GM12878 (cell line): ENCODE results near the gene ATP8A1. TPM values are rescaled to one million over a fixed set of nuclear protein-coding genes. Genes with fewer than 3 reads are reported as not detected.

Experiments
- ATAC-seq: fragments of 200-7000 bp; cut with Tn5 transposase; 3 replicates; pipeline ENCODE4 v1.9.1; 2020; ENCODE audit warnings: mild to moderate bottlenecking, moderate library complexity
- BruUV-seq: library from RNA; stranded (reverse); fragments of 400-500 nt; replicated peaks from 2 replicates; lab custom pipeline; 2021; lab: Mats Ljungman, UMichigan
- CTCF ChIA-PET: fragments of 300-600 bp; sonication (Branson Sonifier 250); formaldehyde crosslinking; extraction: SDS; loops from one replicate; lab custom pipeline; 2021; ENCODE audit warnings: inconsistent platforms; lab: Yijun Ruan, JAX
- POLR2A ChIA-PET: fragments of 350-600 bp; formaldehyde crosslinking; extraction: SDS; loops from one replicate; lab custom pipeline; 2021; ENCODE audit warnings: inconsistent platforms; lab: Charles Lee
- RAD21 ChIA-PET: fragments of 300-600 bp; sonication (Branson Sonifier 250); formaldehyde crosslinking; loops from one replicate; lab custom pipeline; 2023; ENCODE audit warnings: antibody characterized with exemption; ENCODE audit not compliant: unreplicated experiment; lab: Charles Lee
- SMC1A ChIA-PET: fragments of 300-600 bp; sonication (Branson Sonifier 250); formaldehyde crosslinking; loops from one replicate; lab custom pipeline; 2023; ENCODE audit not compliant: unreplicated experiment, uncharacterized antibody; lab: Charles Lee
- DNase-seq: peaks from one replicate; pipeline ENCODE4 v3.0.0-alpha.2; 2011; ENCODE audit warnings: low read depth, low spot score
- FAIRE-seq: peaks from 3 replicates; lab custom pipeline; 2011; peaks lifted over from hg19 to GRCh38; lab: Jason Lieb, UNC
- H2AFZ ChIP-seq: 2 replicates; pipeline ENCODE4 v1.6.0; 2011; ENCODE audit warnings: low read depth, low read length, control low read depth; ENCODE audit not compliant: control insufficient read depth
- H3K27ac ChIP-seq: 2 replicates; pipeline ENCODE4 v1.5.1; 2011; ENCODE audit warnings: control low read depth; ENCODE audit not compliant: control insufficient read depth, insufficient read depth
- H3K27me3 ChIP-seq, 2 experiments: replicated peaks in 1 of 2; 2 replicates each; pipeline versions ENCODE4 v1.6.0 to v1.6.1; 2011; ENCODE audit warnings: low read length in 1 of 2; ENCODE audit not compliant: control insufficient read depth in 2 of 2, insufficient read depth in 2 of 2
- H3K36me3 ChIP-seq, 2 experiments: 2 replicates each; pipeline ENCODE4 v1.5.1; 2011; ENCODE audit warnings: low read length in 1 of 2; ENCODE audit not compliant: control insufficient read depth in 2 of 2, insufficient read depth in 2 of 2
- H3K4me1 ChIP-seq: 2 replicates; pipeline ENCODE4 v1.6.1; 2011; ENCODE audit warnings: mild to moderate bottlenecking, low read length, moderate library complexity, mixed read lengths; ENCODE audit not compliant: control insufficient read depth, insufficient read depth
- H3K4me2 ChIP-seq: 2 replicates; pipeline ENCODE4 v1.6.0; 2011; ENCODE audit warnings: control low read depth; ENCODE audit not compliant: control insufficient read depth, insufficient read depth
- H3K4me3 ChIP-seq: fragments of 200-600 bp; sonication (generic); 2 replicates; pipeline ENCODE4 v1.5.1; 2016
- H3K79me2 ChIP-seq: 2 replicates; pipeline ENCODE4 v1.6.0; 2011; ENCODE audit warnings: low read length; ENCODE audit not compliant: control insufficient read depth, insufficient read depth
- H3K9ac ChIP-seq: 2 replicates; pipeline ENCODE4 v1.8.0; 2011; ENCODE audit warnings: low read length, control low read depth, mixed read lengths; ENCODE audit not compliant: control insufficient read depth, insufficient read depth
- H3K9me3 ChIP-seq: replicated peaks from 3 replicates; pipeline ENCODE4 v1.5.1; 2011; ENCODE audit warnings: mild to moderate bottlenecking, low read length; ENCODE audit not compliant: control insufficient read depth, insufficient read depth
- H4K20me1 ChIP-seq: 2 replicates; pipeline ENCODE4 v1.6.0; 2011; ENCODE audit not compliant: control insufficient read depth, insufficient read depth
- CBFB ChIP-seq: IDR thresholded peaks from 2 replicates; pipeline ENCODE4 v1.6.1; 2016; ENCODE audit warnings: antibody characterized with exemption, low read depth
- CUX1 ChIP-seq: IDR thresholded peaks from 2 replicates; pipeline ENCODE4 v1.6.1; 2012; ENCODE audit warnings: improper control_type of control experiment, low read depth, low read length; ENCODE audit not compliant: insufficient replicate concordance
- DPF2 ChIP-seq: fragments of 450-650 bp; IDR thresholded peaks from 2 replicates; pipeline ENCODE4 v1.6.1; 2017; ENCODE audit warnings: mild to moderate bottlenecking
- ESRRA ChIP-seq: IDR thresholded peaks from 2 replicates; pipeline ENCODE4 v1.6.1; 2012; ENCODE audit warnings: mild to moderate bottlenecking, low read length, improper control_type of control experiment
- HDAC2 ChIP-seq: fragments of 200-600 bp; sonication (generic); IDR thresholded peaks from 2 replicates; pipeline ENCODE4 v1.6.1; 2017
- NR2F1 ChIP-seq: fragments of 450-650 bp; conservative IDR thresholded peaks from 2 replicates; pipeline ENCODE4 v1.6.1; 2017; ENCODE audit warnings: mild to moderate bottlenecking
- NRF1 ChIP-seq: conservative IDR thresholded peaks from 2 replicates; pipeline ENCODE4 v1.6.1; 2011; ENCODE audit warnings: mild to moderate bottlenecking, low read depth, low read length, improper control_type of control experiment
- PML ChIP-seq: IDR thresholded peaks from 2 replicates; pipeline ENCODE4 v1.6.1; 2012; ENCODE audit warnings: low read length, inconsistent platforms
- RAD51 ChIP-seq: fragments of 450-650 bp; IDR thresholded peaks from 2 replicates; pipeline ENCODE4 v1.6.1; 2016; ENCODE audit warnings: moderate library complexity, mild to moderate bottlenecking, inconsistent platforms
- RUNX3 ChIP-seq: IDR thresholded peaks from 2 replicates; pipeline ENCODE4 v1.6.1; 2012; ENCODE audit warnings: low read length, inconsistent platforms
- SIX5 ChIP-seq: IDR thresholded peaks from 2 replicates; pipeline ENCODE4 v1.6.1; 2011; ENCODE audit warnings: mild to moderate bottlenecking, low read depth, low read length, moderate library complexity; ENCODE audit not compliant: severe bottlenecking
- STAT1 ChIP-seq: fragments of 450-650 bp; conservative IDR thresholded peaks from 2 replicates; pipeline ENCODE4 v1.6.1; 2014; ENCODE audit warnings: antibody characterized with exemption, mild to moderate bottlenecking
- STAT3 ChIP-seq: IDR thresholded peaks from 2 replicates; pipeline ENCODE4 v1.6.1; 2011; ENCODE audit warnings: low read depth, low read length, improper control_type of control experiment
- SUPT20H ChIP-seq: IDR thresholded peaks from 2 replicates; pipeline ENCODE4 v1.6.1; 2011; ENCODE audit warnings: low read depth, mild to moderate bottlenecking, low read length, moderate library complexity, borderline replicate concordance; ENCODE audit not compliant: control insufficient read depth
- YY1 ChIP-seq: IDR thresholded peaks from 2 replicates; pipeline ENCODE4 v1.6.1; 2011; ENCODE audit warnings: low read depth, mild to moderate bottlenecking, low read length
- ZZZ3 ChIP-seq: IDR thresholded peaks from 2 replicates; pipeline ENCODE4 v1.6.1; 2011; ENCODE audit warnings: low read depth; ENCODE audit not compliant: control insufficient read depth, insufficient read length
- WGBS: methylation state at CpG from one replicate; pipeline ENCODE4 v1.1.6; 2016; ENCODE audit warnings: low lambda C conversion rate; ENCODE audit not compliant: insufficient replicate concordance, insufficient coverage; ENCODE audit errors: missing lambda C conversion rate; 5-methylcytosine and 5-hydroxymethylcytosine counted together
- in situ Hi-C: fragments of 300-500 bp; cut with MboI; formaldehyde crosslinking; loops from 9 replicates; pipeline ENCODE4 v1.14.3; 2018; ENCODE audit warnings: mixed read lengths
- intact Hi-C: fragments of 100-400 bp; cut with micrococcal nuclease; formaldehyde crosslinking; loops from one replicate; pipeline ENCODE4 v1.14.2; 2022; ENCODE audit not compliant: unreplicated experiment
- polyA plus RNA-seq, 11 experiments: library from polyadenylated mRNA; depleted of rRNA in 4 of 11; unstranded in 6 of 11; stranded (reverse) in 5 of 11; fragments of >200 nt; fragmentation: Nextera tagmentation in 4 of 11; fragmentation: Illumina TruSeq in 1 of 11; extraction: Ambion mirVana in 4 of 11; extraction: Trizol in 1 of 11; gene quantifications; 1 replicate in 1 of 11; 2 replicates in 10 of 11; pipeline versions ENCODE4 v1.2.1 to v1.2.3, GENCODE V29; 2011 to 2016; ENCODE audit warnings: inconsistent platforms in 2 of 11, missing spikeins in 2 of 11, low read depth in 1 of 11
- total RNA-seq, 4 experiments: library from RNA; depleted of rRNA in 3 of 4; stranded (reverse); fragments of >200 nt in 3 of 4; fragmentation: Illumina TruSeq in 1 of 4; extraction: Trizol in 1 of 4; gene quantifications; 2 replicates each; pipeline versions ENCODE4 v1.2.1 to v1.2.3, GENCODE V29; 2013 to 2021
- TF ChIP-seq, protein P1 (sequence below): IDR thresholded peaks from 2 replicates; pipeline ENCODE4 v1.6.1; 2012; ENCODE audit warnings: low read depth, low read length, improper control_type of control experiment
- TF ChIP-seq, protein P2 (sequence below): IDR thresholded peaks from 2 replicates; pipeline ENCODE4 v1.6.1; 2012; ENCODE audit warnings: low read depth, low read length, improper control_type of control experiment

ATP8A1 gene
- total and polyA plus RNA-seq, 10 of the 15 experiments (the other 5 are each of a cell fraction or from before 2014, with no cell fraction given), result 9.0 to 116 (median 37.3) TPM

DNA sequence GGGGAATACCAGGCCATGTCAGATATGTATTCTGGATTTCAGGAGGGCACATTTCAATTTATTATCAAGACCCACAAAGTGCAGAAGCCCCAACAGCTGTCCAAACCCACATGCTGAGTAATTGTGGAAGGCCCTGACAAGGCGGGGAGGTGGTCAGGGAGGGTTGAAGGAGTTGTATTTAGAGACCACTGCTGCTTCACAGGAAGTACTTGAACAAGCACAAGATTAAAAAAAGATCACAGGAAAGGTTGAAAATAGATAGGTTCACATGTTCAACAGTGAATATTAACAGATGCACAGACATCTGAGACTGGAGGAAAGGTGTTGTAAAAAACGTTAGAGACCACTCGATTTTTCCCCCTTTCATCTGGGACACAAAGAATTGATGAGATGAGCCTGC is 17.9 kb downstream of the ATP8A1 start:
- in situ Hi-C loops, result loop anchor here (25.0 kb wide), 1 partner anchor 1977 kb away; no protein-coding TSS in a partner anchor
- H3K36me3 ChIP-seq, result peaks cover 0 to 7% of the 10 kb centered on the region in 2 experiments; a peak in 1 of 4 replicates
- peak; percentile 82 for FAIRE-seq
- ChIA-PET CTCF (interaction anchor here (2.6 to 10.0 kb wide), 2 partner anchors 8 to 70 kb away, joined by 7 to 113 read pairs; no protein-coding TSS in a partner anchor), RAD21 (interaction anchor here (1.0 to 16.5 kb wide), 5 partner anchors 8 to 70 kb away, joined by 3 to 252 read pairs (median 6); partner anchors contain the start of gene ATP8A1), POLR2A (interaction anchor here (0.5 to 13.1 kb wide), 4 partner anchors 8 to 65 kb away, joined by 4 to 254 read pairs (median 86); partner anchors contain the start of gene ATP8A1), SMC1A (interaction anchor here (14.9 to 20.0 kb wide), 3 partner anchors 4 to 18 kb away, joined by 202 to 478 read pairs (median 478); partner anchors contain the start of gene ATP8A1)
- H4K20me1 ChIP-seq, result no peaks in the 10 kb centered on the region
- intact Hi-C loops, result loop anchor here (1.0 kb wide), 2 partner anchors 11 to 15 kb away; no protein-coding TSS in a partner anchor
- no peaks in the 10 kb centered on the region for H3K27me3 ChIP-seq
- no TSS peak for BruUV-seq
- H3K4me2 ChIP-seq, result peak overlapping the region; percentile 75
- peak overlapping the region; percentile 98 for H3K27ac ChIP-seq
- peak; percentile 92 for DNase-seq
- 0% methylated on average over 3 of the region's 3 CpGs for WGBS
- H3K4me1 ChIP-seq, result peaks cover 74% of the 10 kb centered on the region
- H3K9ac ChIP-seq, result peak overlapping the region; percentile 64
- H2AFZ ChIP-seq, result no peak overlapping the region; the same call in 1 of the 2 replicates
- peak; percentile 72 for ATAC-seq
- peaks cover 95% of the 10 kb centered on the region for H3K79me2 ChIP-seq
- peak overlapping the region; percentile 43 for H3K4me3 ChIP-seq
- H3K9me3 ChIP-seq, result peaks cover 2% of the 10 kb centered on the region; the same call in 1 of the 3 replicates
- TF ChIP-seq RUNX3, result peak; percentile 99
- no peak for TF ChIP-seq RAD51
- TF ChIP-seq SIX5, result no peak
- no peak for TF ChIP-seq ESRRA
- TF ChIP-seq NR2F1, result peak; percentile 74; the same call in 1 of the 2 replicates
- TF ChIP-seq, protein P1, sequence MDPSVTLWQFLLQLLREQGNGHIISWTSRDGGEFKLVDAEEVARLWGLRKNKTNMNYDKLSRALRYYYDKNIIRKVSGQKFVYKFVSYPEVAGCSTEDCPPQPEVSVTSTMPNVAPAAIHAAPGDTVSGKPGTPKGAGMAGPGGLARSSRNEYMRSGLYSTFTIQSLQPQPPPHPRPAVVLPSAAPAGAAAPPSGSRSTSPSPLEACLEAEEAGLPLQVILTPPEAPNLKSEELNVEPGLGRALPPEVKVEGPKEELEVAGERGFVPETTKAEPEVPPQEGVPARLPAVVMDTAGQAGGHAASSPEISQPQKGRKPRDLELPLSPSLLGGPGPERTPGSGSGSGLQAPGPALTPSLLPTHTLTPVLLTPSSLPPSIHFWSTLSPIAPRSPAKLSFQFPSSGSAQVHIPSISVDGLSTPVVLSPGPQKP, result no peak
- peak; percentile 77; the same call in 1 of the 2 replicates for TF ChIP-seq PML
- TF ChIP-seq DPF2, result peak; percentile 89
- TF ChIP-seq CBFB, result peak; percentile 96
- TF ChIP-seq NRF1, result no peak
- peak; percentile 95; the same call in 1 of the 2 replicates for TF ChIP-seq STAT3
- TF ChIP-seq HDAC2, result no peak
- TF ChIP-seq, protein P2, sequence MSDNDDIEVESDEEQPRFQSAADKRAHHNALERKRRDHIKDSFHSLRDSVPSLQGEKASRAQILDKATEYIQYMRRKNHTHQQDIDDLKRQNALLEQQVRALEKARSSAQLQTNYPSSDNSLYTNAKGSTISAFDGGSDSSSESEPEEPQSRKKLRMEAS, result peak; percentile 66
- TF ChIP-seq CUX1, result peak; percentile 59
- 0 out of 2 replicates have a peak, but pooled peaks have one; percentile 10 for TF ChIP-seq YY1
- no peak for TF ChIP-seq ZZZ3
- no peak for TF ChIP-seq SUPT20H
- TF ChIP-seq STAT1, result no peak
